ENCODE measurements around the gene POTEJ.
"Not testable (repeated sequence)": the region's sequence is repeated elsewhere in the genome, so short reads cannot be mapped to it uniquely, and the experiment has no call there.

The POTEJ gene

GRCh38 chr2:130601648-130602302, 9.5 kb upstream of the POTEJ start:
- DNase-seq (ENCODE audit: low read depth in 3 of 3, low spot score in 1 of 3): not testable (repeated sequence)

GRCh38 chr2:130608276-130609001, 2.8 kb upstream of the POTEJ start:
- DNase-seq (ENCODE audit: low read depth in 3 of 3, low spot score in 1 of 3): not testable (repeated sequence)

GRCh38 chr2:130609002-130609920, 2.0 kb upstream of the POTEJ start:
- not testable (repeated sequence) for DNase-seq (ENCODE audit: low read depth in 3 of 3, low spot score in 1 of 3)

- DNase-seq (ENCODE audit: low read depth in 3 of 3, low spot score in 1 of 3): not testable (repeated sequence)
These were observed 754 bp upstream of the POTEJ start for GRCh38 chr2:130610486-130610885.

GRCh38 chr2:130628784-130629475, 17.7 kb downstream of the POTEJ start:
- not testable (repeated sequence) for DNase-seq (ENCODE audit: low read depth in 3 of 3, low spot score in 1 of 3)

- DNase-seq (ENCODE audit: low read depth in 3 of 3, low spot score in 1 of 3): not testable (repeated sequence)
These were observed 27.7 kb downstream of the POTEJ start for GRCh38 chr2:130638973-130639372.

- DNase-seq (ENCODE audit: low read depth in 3 of 3, low spot score in 1 of 3): not testable (repeated sequence)
These were observed 30.4 kb downstream of the POTEJ start for GRCh38 chr2:130641688-130642087.

GRCh38 chr2:130649285-130649684, 38.0 kb downstream of the POTEJ start:
- not testable (repeated sequence) for DNase-seq (ENCODE audit: low read depth in 3 of 3, low spot score in 1 of 3)

GRCh38 chr2:130664506-130664905, 53.3 kb downstream of the POTEJ start:
- not testable (repeated sequence) for DNase-seq (ENCODE audit: low read depth in 3 of 3, low spot score in 1 of 3)

GRCh38 chr2:130665596-130665995, 54.4 kb downstream of the POTEJ start:
- DNase-seq (ENCODE audit: low read depth in 3 of 3, low spot score in 1 of 3): not testable (repeated sequence)

- DNase-seq (ENCODE audit: low read depth in 3 of 3, low spot score in 1 of 3): not testable (repeated sequence)
These were observed 56.3 kb downstream of the POTEJ start for GRCh38 chr2:130667516-130667915.

- DNase-seq (ENCODE audit: low read depth in 3 of 3, low spot score in 1 of 3): not testable (repeated sequence)
These were observed 58.9 kb downstream of the POTEJ start for GRCh38 chr2:130670026-130670745.

- DNase-seq (ENCODE audit: low read depth in 3 of 3, low spot score in 1 of 3): not testable (repeated sequence)
These were observed 81.0 kb downstream of the POTEJ start for GRCh38 chr2:130692041-130692770.

- not testable (repeated sequence) for DNase-seq (ENCODE audit: low read depth in 3 of 3, low spot score in 1 of 3)
These were observed 82.2 kb downstream of the POTEJ start for GRCh38 chr2:130693474-130693873.

- not testable (repeated sequence) for DNase-seq (ENCODE audit: low read depth in 3 of 3, low spot score in 1 of 3)
These were observed 92.0 kb downstream of the POTEJ start for GRCh38 chr2:130703250-130703649.

All from stimulated activated CD4-positive, alpha-beta T cell treated with anti-CD3 and anti-CD28 coated beads, TNF-alpha, amount 100 ng/mL, for 1 hour (primary cell).